SHP77 treated with DMSO at 0.1 percent for 48 hours (cell line): ENCODE data around the gene NRF1.

ENCODE experiments used
- DNase-seq: peaks from one replicate; lab custom pipeline; 2025; lab: John Stamatoyannopoulos, UW

The NRF1 gene

GRCh38 chr7:129684777-129685176, 73.3 kb downstream of the NRF1 start:
- peak; percentile 49 for DNase-seq

- DNase-seq = no peak
Measured at GRCh38 chr7:129686063-129686462, 74.5 kb downstream of the NRF1 start.

- DNase-seq = no peak
Measured at GRCh38 chr7:129688503-129689222, 77.1 kb downstream of the NRF1 start.

GRCh38 chr7:129689995-129690581, 78.6 kb downstream of the NRF1 start:
- no peak for DNase-seq

GRCh38 chr7:129690701-129691100, 79.2 kb downstream of the NRF1 start:
- no peak for DNase-seq

- DNase-seq = no peak
Measured at GRCh38 chr7:129698516-129699418, 87.2 kb downstream of the NRF1 start.

- DNase-seq = no peak
Measured at GRCh38 chr7:129702316-129702715, 90.8 kb downstream of the NRF1 start.

GRCh38 chr7:129702761-129703338, 91.3 kb downstream of the NRF1 start:
- DNase-seq = no peak

GRCh38 chr7:129703751-129704150, 92.2 kb downstream of the NRF1 start:
- no peak for DNase-seq

- no peak for DNase-seq
Measured at GRCh38 chr7:129707910-129708499, 96.5 kb downstream of the NRF1 start.

GRCh38 chr7:129713544-129713943, 102.0 kb downstream of the NRF1 start:
- DNase-seq = no peak

GRCh38 chr7:129714514-129715063, 103.1 kb downstream of the NRF1 start:
- DNase-seq = no peak

GRCh38 chr7:129719980-129720732, 108.6 kb downstream of the NRF1 start:
- DNase-seq = peak; percentile 74

GRCh38 chr7:129721068-129721467, 109.5 kb downstream of the NRF1 start:
- DNase-seq = peak; percentile 25

GRCh38 chr7:129723679-129724078, 112.2 kb downstream of the NRF1 start:
- DNase-seq = no peak

GRCh38 chr7:129724796-129725195, 113.3 kb downstream of the NRF1 start:
- no peak for DNase-seq

- DNase-seq = no peak
Measured at GRCh38 chr7:129728875-129729467, 117.5 kb downstream of the NRF1 start.

GRCh38 chr7:129729511-129729910, 118.0 kb downstream of the NRF1 start:
- no peak for DNase-seq

- no peak for DNase-seq
Measured at GRCh38 chr7:129730159-129730558, 118.6 kb downstream of the NRF1 start.

GRCh38 chr7:129734400-129734799, 122.9 kb downstream of the NRF1 start:
- DNase-seq = no peak

GRCh38 chr7:129739427-129739826, 127.9 kb downstream of the NRF1 start:
- no peak for DNase-seq
